Prostate gland (tissue), 2 donors: Measurements from ENCODE around the gene SSX2.
"Not testable (repeated sequence)": the region's sequence is repeated elsewhere in the genome, so short reads cannot be mapped to it uniquely, and the experiment has no call there.

Experiments
- POLR2A ChIP-seq: fragments of 450-650 bp; IDR thresholded peaks from one replicate; pipeline ENCODE4 v1.6.1; 2016; ENCODE audit warnings: antibody characterized with exemption, mild to moderate bottlenecking
- POLR2AphosphoS5 ChIP-seq: sonication (generic); formaldehyde crosslinking; IDR thresholded peaks from one replicate; pipeline ENCODE4 v1.6.1; 2017; ENCODE audit warnings: antibody characterized with exemption
- TF ChIP-seq, protein P1 (sequence below), 4 experiments: fragments of 200-600 bp in 2 of 4; fragments of 450-650 bp in 2 of 4; sonication (generic) in 2 of 4; IDR thresholded peaks; 1 replicate in 3 of 4; 2 replicates in 1 of 4; pipeline ENCODE4 v1.5.1; 2016 to 2019; ENCODE audit warnings: antibody characterized with exemption in 4 of 4, mild to moderate bottlenecking in 2 of 4, moderate library complexity in 2 of 4

DNA sequence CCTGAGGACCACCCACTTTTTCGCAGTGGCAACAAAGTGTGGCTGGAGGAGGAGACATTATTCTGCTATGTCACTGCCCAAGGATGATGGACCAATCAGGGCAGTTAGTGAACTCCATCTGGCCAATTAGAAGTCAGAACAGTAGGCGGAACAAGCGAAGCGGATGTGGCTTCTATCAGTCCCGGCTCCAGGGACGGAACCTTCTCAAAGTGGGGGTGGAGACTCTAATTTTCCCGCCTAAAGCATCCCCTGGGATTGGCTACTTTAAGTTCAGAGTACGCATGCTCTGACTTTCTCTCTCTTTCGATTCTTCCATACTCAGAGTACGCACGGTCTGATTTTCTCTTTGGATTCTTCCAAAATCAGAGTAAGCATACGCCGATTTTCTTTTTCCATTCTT, 44.0 kb upstream of the SSX2 start, which contains the start of gene SSX2B:
- TF ChIP-seq, protein P1, sequence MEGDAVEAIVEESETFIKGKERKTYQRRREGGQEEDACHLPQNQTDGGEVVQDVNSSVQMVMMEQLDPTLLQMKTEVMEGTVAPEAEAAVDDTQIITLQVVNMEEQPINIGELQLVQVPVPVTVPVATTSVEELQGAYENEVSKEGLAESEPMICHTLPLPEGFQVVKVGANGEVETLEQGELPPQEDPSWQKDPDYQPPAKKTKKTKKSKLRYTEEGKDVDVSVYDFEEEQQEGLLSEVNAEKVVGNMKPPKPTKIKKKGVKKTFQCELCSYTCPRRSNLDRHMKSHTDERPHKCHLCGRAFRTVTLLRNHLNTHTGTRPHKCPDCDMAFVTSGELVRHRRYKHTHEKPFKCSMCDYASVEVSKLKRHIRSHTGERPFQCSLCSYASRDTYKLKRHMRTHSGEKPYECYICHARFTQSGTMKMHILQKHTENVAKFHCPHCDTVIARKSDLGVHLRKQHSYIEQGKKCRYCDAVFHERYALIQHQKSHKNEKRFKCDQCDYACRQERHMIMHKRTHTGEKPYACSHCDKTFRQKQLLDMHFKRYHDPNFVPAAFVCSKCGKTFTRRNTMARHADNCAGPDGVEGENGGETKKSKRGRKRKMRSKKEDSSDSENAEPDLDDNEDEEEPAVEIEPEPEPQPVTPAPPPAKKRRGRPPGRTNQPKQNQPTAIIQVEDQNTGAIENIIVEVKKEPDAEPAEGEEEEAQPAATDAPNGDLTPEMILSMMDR (IDR thresholded peaks at IDR 0.05): not testable (repeated sequence)
- not testable (repeated sequence) for TF ChIP-seq POLR2A, POLR2AphosphoS5
